ENCODE results near the gene HOXB5.

Gene HOXB5

GRCh38 chr17:48579471-48579759 lies 14.2 kb downstream of the HOXB5 start:
- DNase-seq (ENCODE audit: low read depth): no peak
- H3K4me3 ChIP-seq (ENCODE audit: low read depth, low read length): no peak overlapping the region
- TF ChIP-seq MYC (IDR thresholded peaks at IDR 0.05; ENCODE audit: low read depth, low read length): no peak
- no peak for TF ChIP-seq CTCF (IDR thresholded peaks at IDR 0.05; ENCODE audit: low read depth, low read length)
- no peak for TF ChIP-seq MAX (IDR thresholded peaks at IDR 0.05; ENCODE audit: low read depth, low read length)
- TF ChIP-seq POLR2A (IDR thresholded peaks at IDR 0.05; ENCODE audit: extremely low read depth, insufficient read length): no peak

- no peak for TF ChIP-seq MAX (IDR thresholded peaks at IDR 0.05; ENCODE audit: low read depth, low read length)
- TF ChIP-seq POLR2A (IDR thresholded peaks at IDR 0.05; ENCODE audit: extremely low read depth, insufficient read length): no peak
- no peak for TF ChIP-seq MYC (IDR thresholded peaks at IDR 0.05; ENCODE audit: low read depth, low read length)
- TF ChIP-seq CTCF (IDR thresholded peaks at IDR 0.05; ENCODE audit: low read depth, low read length): no peak
- H3K4me3 ChIP-seq (ENCODE audit: low read depth, low read length): no peak overlapping the region
- no peak for DNase-seq (ENCODE audit: low read depth)
Measured at GRCh38 chr17:48578616-48579470, 14.7 kb downstream of the HOXB5 start.

GRCh38 chr17:48577946-48578615 lies 15.5 kb downstream of the HOXB5 start, which contains the start of gene HOXB4:
HOXB4 (minus strand) TSS chr17:48578350; CDS start chr17:48578319, 31 bp downstream.
- H3K4me3 ChIP-seq (ENCODE audit: low read depth, low read length): no peak within 1 kb of the TSS
- no peak for DNase-seq (ENCODE audit: low read depth)
- TF ChIP-seq MAX (IDR thresholded peaks at IDR 0.05; ENCODE audit: low read depth, low read length): no peak
- TF ChIP-seq MYC (IDR thresholded peaks at IDR 0.05; ENCODE audit: low read depth, low read length): no peak
- no peak for TF ChIP-seq POLR2A (IDR thresholded peaks at IDR 0.05; ENCODE audit: extremely low read depth, insufficient read length)
- no peak for TF ChIP-seq CTCF (IDR thresholded peaks at IDR 0.05; ENCODE audit: low read depth, low read length)

GRCh38 chr17:48577330-48577945 lies 16.1 kb downstream of the HOXB5 start:
- no peak for TF ChIP-seq MYC (IDR thresholded peaks at IDR 0.05; ENCODE audit: low read depth, low read length)
- TF ChIP-seq CTCF (IDR thresholded peaks at IDR 0.05; ENCODE audit: low read depth, low read length): no peak
- no peak for TF ChIP-seq MAX (IDR thresholded peaks at IDR 0.05; ENCODE audit: low read depth, low read length)
- no peak for TF ChIP-seq POLR2A (IDR thresholded peaks at IDR 0.05; ENCODE audit: extremely low read depth, insufficient read length)
- DNase-seq (ENCODE audit: low read depth): no peak
- no peak overlapping the region for H3K4me3 ChIP-seq (ENCODE audit: low read depth, low read length)

GRCh38 chr17:48576479-48577309 lies 16.9 kb downstream of the HOXB5 start:
- DNase-seq (ENCODE audit: low read depth): no peak
- H3K4me3 ChIP-seq (ENCODE audit: low read depth, low read length): no peak overlapping the region
- TF ChIP-seq MYC (IDR thresholded peaks at IDR 0.05; ENCODE audit: low read depth, low read length): no peak
- TF ChIP-seq POLR2A (IDR thresholded peaks at IDR 0.05; ENCODE audit: extremely low read depth, insufficient read length): no peak
- TF ChIP-seq MAX (IDR thresholded peaks at IDR 0.05; ENCODE audit: low read depth, low read length): no peak
- TF ChIP-seq CTCF (IDR thresholded peaks at IDR 0.05; ENCODE audit: low read depth, low read length): no peak

Measured in NB4 (cell line).